ENCODE results near the gene INPP4B.
A peak's percentile ranks its signal among the peaks of the same experiment; 100 is the strongest.

INPP4B gene

DNA sequence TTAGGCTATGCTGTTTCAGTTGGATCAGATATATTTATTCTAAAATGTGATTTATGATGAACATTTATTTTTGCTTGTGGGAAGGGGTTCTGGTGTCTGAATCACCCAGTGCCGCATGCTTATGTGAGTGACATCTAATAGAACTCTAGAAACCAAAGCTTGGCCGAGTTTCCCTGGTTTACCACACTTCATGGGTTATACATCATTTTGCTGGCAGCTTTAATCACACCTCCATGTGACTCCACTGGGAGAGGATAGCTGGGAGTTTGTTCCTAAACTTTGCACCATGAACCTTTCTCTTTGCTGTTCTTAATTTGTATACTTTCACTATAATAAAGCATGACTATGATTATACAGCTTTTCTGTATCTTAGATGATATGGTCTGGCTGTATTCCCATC lies 382.9 kb downstream of the INPP4B start:
- no peak for DNase-seq

DNA sequence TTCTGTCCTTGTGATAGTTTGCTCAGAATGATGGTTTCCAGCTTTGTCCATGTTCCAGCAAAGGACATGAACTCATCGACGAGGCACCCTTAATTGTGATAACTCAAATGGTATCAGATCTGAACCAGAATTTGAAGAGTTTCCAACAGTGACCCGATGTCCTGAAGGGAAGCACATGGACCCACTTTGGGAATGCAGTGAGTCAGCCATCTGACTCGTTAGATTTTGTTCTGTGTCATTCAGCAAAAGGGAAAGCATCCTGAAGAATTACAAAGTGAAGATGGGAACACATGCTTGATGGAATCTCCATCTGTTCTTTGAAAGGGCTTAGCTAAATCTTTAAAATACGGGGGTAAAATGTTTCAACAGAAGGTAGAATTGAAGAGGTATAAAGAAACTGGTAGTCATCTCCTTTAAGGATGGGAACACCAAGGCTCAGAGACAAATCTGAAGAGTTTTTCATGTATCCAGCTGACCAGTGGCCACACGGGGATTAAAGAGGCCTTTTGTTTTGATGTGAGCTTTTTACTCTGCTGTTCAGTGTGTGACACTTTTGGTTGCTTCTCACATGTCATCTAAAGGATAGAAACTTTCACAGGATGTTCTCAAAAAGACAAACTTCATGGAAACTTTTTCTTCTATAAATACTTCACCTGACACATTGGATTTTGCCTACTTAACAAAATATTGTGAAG lies 393.8 kb downstream of the INPP4B start:
- no peak for DNase-seq

DNA sequence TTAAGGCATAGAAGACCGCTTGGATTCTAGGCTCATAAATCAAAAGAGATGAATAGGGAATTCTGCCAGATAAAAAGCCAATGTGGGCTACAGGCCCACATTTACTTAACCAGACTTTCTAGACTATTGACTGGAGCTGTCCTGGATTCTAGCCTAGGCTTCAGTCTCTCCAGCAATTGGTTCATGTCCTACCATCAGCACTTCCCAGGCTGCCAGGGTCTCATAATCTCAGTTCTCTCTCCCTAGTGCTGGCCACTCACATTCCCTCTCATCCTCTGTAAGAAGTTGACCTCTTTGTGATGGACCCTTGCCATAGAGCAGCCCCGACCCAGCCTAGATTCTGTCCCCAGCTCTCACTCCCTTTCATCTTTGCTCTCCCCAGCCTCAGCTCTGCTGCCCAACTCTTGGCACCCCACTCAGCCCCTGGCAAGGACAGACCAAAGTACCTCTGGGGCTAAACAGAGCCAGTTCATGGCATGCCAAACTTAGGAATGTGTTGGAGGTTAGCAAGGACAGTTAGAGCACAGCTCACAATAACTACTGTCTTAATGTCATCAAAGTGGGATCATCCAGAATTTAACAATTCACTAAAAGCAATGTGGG lies 396.2 kb downstream of the INPP4B start:
- peak in 1 of 14 donors; percentile 10 for DNase-seq

DNA sequence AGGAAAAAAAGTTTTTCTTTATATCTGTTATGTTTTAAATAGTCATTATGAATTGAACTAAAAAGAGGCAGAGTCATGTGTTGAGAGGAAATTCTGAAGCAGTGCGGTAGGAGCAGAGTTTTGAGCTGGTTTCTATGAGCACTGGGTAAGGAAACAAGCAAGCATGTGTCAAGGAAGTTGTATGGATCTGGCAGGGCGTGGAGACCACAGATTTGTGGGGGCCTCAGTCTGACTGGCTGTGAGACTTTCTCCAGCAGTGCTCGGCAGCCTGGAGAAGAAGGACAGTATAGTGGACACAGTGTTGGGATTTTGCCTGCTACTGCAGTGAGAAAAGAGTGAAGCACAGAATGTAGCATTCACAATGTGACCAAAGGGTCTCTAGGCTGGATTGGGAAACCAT lies 399.1 kb downstream of the INPP4B start:
- DNase-seq, result no peak

DNA sequence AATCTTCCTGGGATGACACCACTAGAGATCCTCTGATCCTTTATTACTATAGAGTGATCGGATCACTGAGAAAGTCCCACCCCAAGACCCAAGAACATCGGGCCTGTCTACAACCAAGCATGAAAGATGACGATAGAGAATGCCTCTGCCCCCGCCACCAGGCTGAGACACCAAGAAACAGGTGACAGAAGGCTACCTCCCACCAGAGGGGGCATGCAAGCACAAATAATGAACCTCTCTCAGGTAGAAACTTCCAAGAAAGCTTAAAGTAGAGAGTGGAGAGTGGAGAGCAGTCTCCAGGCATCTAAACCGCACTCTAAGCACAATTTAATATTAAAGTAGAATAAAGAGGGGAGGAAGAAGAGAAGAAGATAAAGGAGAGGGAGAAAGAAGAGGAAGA lies 402.6 kb downstream of the INPP4B start:
- no peak for DNase-seq

DNA sequence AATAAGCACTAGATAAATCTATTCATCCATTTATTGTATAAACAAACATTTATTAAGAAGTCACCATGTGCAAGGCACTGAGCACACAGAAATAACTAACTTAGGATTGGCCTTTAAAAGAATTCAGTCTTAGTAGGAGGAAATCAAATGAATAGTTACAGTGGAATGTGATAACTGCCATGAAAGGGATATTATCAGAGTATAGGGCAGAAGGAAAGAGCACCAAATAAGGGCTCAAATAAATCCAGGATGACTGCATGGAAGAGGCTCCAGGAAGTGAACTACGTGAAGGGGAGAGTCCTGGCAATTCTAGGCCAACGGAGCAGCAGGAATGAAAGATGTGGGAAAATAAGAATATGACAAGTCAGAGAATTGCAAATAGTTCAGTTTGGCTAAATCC lies 406.0 kb downstream of the INPP4B start:
- no peak for DNase-seq

DNA sequence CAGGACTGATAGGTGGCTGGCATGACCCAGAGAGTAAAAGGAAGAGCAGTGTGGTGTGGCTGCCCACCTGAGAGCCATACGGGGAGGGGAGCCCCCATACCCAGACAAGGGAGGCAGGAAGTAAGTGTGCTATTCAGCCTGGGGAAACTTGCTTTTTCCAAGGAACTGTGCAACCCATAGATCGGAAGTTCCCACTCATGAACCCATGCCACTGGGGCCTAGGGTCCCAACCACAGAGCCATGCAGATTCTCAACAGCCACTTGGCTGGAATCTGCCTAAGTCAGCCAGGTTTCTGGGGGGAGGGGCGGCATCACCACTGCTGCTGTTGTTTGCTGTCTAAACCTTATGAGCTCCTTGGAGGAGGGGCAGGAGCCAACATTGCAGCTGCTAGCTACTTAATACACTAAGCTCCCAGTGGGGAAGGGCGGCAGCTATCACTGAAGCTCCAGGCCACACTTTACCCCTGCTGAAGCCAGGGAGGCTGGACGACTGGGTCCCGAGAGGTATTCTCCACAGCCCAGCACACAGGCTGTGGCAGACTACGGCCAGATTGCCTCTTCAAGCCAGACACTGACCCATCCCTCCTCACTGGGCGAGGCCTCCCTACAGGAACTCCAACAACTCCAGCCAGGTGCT lies 410.4 kb downstream of the INPP4B start:
- no peak for DNase-seq

DNA sequence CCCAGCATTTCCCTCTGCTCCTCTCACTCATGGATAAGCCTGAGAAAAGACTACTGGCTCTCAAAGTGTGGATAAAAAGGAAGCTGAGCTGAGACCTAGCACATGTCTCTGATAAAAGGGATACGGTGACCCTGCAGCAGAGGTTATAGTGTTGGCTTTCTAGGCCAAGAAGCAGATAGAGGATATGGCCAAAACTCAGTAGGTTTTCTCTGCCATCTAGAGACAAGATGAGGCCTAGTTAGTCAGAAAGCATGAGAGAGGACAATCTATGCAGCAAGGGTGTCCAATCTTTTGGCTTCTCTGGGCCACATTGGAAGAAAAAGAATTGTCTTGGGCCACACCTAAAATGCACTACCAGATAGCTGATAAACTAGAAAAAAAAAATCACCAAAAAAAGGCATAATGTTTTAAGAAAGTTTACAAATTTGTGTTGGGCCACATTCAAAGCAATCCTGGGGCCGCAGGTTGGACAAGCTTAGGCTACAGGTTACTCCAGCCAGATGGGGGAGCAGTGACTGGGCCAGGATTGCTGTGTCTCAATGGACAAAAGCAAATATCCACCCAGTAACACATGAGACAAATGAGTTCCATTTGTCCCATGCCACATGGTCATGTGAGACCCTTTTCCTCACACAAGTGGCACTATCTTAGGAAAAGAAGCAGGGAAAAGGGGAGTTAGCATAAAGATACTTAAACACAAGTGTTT lies 411.4 kb downstream of the INPP4B start:
- DNase-seq, result no peak

DNA sequence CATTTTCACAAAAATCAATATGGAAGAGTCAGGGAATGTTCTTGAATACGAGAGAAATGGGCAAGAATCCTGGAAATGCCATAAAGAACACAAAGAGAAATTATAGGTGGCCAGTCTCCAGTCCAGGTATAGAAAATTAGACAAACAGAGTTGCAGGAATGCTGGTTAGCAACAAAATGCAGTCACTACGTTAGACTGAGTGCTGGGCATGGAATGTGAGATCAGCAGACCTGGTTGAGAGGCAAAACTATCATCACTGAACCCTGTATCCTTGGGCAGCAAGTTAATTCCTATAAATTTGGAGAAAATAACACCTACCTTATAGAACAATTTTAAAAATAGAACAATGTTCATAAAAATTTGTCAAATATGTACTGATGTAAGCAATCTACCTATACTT lies 417.4 kb downstream of the INPP4B start:
- DNase-seq, result no peak

DNA sequence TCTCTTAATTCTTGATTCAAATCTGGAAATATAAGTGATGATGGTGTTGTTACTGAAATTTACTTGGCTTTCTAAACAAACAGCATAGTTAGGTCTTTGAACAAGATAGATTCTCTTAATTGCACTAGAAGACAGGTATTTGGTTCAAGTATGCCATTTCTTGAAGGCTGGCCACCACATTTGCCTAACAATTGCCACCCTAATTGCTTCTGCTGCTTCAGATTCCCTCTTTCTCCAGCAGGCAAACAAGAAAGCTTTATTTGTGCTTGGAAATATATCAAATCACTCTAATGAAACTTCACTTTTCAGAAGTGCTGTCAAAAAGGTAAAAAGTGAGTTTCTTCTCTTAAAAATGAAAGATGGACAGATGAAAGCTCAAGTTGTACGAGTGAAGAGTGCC lies 418.6 kb downstream of the INPP4B start:
- DNase-seq, result no peak

DNA sequence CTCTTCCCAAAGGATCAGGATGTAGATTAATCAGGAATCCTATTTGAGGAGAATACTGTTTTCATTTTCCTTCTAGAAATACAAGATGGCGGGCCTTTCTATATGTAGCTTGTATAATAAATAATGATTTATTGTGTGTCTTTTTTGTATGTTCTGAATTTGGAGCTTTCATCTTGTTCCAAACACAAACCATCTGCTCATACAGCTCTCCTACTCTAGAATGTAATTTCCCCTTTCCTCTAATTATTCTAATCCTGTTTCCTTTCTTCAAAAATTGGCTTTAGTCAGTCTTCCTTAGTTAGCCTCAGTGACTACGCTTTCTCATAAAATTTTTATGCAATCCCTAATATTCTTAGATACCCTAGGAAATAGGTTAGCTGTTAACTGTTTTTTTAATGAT lies 422.2 kb downstream of the INPP4B start:
- DNase-seq, result no peak

DNA sequence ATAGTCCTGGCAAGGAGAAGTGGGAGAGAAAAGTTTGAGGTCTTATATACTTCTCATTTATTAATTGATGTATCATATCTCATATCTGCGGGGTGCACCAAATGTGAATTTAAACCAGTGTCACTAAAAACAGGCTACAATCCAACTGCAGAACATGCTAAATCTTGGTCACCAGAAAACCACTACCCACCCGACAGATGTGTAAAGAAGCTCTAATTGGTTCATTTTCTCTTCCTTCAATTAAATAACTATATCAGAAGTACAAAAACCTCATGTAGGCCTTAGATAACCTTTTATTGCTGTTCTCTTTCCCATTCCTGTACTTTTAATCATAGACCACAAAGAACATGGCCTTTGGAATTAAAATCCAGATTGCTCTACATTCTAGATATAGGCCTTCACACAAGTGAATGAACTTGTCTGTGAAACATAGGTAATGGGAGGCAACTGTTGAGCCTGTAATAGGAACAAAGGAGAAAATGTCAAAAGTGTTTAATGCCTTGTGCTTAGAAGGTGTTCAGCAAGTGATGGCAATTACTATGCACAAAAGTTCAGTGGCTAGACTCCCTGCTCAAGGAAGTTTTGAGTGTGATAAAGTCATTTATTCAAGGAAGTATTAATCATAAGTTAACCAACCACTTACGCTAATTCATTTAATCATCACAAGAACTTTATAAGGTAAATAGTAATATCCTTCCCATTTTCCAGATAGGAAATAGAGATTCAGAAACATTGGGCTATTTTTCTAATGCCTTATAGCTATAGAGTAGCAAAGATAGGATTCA lies 425.6 kb downstream of the INPP4B start:
- DNase-seq, result no peak

DNA sequence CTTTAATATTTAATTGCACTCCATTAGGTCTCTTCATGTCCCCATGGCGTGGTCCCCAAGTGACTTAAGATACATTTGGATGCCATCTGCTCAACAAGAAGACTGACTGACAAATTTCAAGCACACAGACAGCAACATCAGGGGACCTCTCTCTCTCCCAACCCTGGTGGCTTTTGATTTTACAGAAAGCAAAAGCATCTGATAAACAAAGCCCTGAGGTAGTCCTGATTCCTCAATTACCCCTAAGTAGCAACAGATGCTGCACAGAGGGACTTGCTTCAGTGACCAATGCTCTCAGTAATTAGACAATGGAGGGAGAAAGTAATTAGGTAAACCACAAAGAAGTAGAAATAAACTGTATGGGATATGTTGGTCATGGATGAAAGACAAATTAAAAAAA lies 426.4 kb downstream of the INPP4B start:
- no peak for DNase-seq

DNA sequence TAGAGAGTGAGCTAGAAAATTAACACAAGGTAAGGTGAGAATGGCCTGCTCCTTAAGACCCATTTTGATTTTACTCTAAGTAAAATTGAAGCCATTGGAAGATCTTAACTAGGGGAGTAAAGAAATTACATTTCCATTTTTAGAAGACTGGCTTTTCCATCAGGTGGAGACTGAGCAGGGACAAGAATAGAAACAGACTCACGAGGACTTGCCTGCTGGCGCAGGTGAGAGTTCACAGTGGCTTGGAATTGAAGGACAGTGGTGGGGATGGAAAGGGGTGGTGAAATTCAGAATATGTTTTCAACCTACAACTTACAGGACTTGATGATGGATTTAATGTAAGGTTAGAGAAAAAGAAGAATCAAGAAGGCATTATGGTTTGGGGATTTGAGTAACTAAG lies 427.4 kb downstream of the INPP4B start:
- DNase-seq, result no peak

DNA sequence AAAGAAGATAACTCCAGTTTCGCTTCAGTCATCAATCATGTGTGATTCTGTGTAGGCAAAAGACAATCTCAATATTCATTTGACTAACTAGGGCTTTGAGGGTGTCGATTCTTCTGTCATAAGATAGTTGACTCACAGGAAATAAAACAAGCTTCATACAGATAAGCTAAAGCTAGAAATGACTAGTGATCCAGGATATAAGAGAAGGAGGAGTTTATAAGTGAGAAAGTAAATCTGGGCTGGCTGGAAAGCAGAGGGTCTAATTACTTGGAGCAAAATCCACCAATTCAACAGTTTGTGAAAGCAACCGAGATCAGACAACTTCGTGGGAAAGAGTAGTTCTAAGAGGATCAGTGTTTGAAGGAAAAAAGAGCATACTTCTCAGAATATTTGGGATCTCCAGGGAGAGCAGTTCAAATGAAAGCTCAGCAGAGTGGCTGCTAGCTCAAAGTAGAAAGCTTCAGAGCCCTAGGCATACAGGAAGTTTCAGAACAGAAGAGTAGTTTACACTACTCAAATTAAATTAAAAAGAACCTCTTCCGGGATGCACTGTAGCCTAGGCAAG lies 429.3 kb downstream of the INPP4B start:
- no peak for DNase-seq

DNA sequence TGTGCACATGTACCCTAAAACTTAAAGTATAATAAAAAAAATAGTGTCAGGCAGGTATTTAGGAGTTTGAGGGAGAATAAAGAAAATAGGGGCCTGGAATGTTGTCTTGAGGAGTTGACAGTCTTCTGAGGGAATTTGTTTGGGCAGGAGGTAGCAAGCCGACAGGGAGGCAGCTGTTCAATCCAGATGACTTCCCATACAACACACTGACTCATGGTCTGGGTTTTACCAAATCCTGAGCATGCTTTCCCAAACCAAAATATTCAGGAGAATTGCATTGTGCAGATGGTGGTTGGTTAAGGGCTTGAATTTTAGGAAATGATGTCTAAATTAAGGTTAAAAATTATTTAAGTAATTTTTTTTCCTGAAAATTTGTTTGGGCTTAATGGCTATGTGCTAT lies 430.0 kb downstream of the INPP4B start:
- DNase-seq, result no peak

DNA sequence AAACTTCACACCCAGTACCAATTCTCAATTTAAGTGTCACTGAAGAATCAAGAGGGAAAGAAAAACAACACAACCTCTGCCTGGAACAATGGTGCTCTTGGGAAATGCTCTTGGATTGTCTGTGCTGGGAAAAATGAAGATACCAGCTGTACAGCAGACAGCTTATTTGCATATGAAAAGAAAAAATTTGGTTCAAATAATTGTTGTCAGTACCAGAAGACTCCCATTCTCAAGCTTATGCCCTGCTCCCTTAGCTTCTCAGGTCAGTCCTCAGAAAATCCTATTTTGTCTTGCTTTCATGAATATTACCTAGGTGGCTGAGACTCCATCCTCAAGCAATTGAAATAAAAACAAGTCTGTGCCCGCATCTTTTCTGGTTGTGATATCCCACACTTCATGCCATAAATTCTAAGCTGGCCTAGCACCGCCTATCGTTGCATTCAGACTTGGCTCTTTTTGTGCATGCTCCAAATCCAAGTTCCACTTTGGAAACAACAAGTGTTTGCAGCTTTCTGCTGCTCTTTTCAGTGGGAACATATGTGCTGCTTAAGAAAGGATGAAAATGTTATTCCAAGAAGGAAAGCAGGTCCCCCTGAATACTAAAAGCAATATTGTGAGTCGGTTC lies 431.6 kb downstream of the INPP4B start:
- no peak for DNase-seq

DNA sequence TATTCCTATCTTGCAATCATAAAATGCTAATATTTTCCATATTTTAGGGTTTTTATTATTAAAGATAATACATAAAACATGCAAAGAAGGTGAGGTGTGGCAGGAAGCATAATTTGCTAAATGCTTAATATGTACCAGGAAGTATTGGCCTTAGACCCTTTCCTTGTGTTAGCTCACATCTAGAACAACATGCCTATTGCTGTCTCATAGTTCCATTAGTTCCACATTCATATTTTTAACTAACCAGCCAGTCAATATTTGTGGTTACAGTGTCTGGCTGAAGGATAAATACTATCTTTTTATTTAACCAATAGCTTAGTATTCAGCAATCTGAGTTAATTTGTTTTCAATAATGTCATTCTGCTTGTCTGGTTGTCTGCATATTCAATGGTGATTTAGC lies 432.6 kb downstream of the INPP4B start:
- DNase-seq, result no peak

DNA sequence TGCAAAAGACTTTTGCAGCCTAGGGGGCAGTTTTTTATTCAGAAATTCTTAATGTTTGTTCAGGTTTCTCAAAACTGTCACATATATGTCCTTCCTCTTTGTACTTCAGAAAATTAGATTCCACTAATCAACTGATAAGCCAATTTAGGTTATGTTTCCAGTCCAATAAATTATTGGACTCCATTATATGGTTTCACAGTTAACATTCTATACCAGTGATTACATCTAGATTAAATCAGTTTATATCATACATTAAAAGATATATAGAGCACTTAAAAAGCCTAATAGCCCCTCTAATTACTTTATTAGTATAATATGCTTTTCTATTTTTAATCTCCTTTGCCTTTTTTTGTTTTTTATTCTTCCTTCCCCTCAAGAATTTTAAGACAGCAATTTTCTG lies 434.1 kb downstream of the INPP4B start:
- DNase-seq, result no peak

DNA sequence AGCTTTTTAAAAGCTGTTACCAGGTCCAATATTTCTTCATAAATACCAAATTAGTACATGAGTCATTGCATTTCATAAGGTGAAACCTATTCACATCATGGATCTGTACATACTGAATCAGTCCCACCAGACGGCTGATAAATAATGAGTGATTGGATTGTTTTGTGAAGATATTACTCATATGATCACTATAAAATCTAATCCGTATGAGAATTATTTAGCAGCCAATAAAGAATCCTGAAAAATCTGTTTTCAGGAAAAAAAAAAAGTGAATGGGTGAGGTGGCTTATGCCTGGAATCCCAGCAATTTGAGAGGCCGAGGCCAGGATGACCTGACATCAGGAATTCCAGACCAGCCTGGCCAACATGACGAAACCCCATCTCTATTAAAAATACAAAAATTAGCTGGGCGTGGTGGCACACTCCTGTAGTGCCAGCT lies 438.1 kb downstream of the INPP4B start:
- no peak for DNase-seq

DNA sequence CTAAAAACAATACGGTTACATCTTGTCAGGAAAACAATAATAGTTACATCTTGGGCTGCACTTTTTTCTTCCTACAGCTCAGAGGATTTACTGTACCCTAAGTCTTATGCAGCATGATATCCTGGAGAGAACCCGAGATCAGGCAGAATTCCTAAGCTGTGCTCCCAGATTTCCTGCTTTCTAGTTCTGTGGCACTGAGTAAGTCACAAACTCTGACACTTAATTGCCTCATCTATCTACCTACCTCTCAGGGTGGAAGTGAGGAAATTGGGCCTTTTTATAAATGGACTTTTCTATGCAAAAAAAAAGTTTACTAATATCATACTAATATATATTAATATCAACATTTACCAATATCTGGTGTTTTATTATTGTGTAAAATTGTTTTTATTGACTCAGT lies 438.5 kb downstream of the INPP4B start:
- no peak for DNase-seq

All from C1 segment of cervical spinal cord (tissue), 14 donors.